ENCODE results near the gene GLB1L2.
"Not testable (repeated sequence)": the region's sequence is repeated elsewhere in the genome, so short reads cannot be mapped to it uniquely, and the experiment has no call there.

GLB1L2 gene

GRCh38 chr11:134330611-134331353 lies 1.0 kb upstream of the GLB1L2 start:
- DNase-seq: no peak

GRCh38 chr11:134332189-134332631 lies 422 bp downstream of the GLB1L2 start:
- DNase-seq: no peak

- DNase-seq: no peak
Observed at GRCh38 chr11:134332782-134333181, 994 bp downstream of the GLB1L2 start.

- DNase-seq: no peak
Observed at GRCh38 chr11:134333312-134333711, 1.5 kb downstream of the GLB1L2 start.

GRCh38 chr11:134333946-134334345 lies 2.2 kb downstream of the GLB1L2 start:
- DNase-seq: no peak

DNA sequence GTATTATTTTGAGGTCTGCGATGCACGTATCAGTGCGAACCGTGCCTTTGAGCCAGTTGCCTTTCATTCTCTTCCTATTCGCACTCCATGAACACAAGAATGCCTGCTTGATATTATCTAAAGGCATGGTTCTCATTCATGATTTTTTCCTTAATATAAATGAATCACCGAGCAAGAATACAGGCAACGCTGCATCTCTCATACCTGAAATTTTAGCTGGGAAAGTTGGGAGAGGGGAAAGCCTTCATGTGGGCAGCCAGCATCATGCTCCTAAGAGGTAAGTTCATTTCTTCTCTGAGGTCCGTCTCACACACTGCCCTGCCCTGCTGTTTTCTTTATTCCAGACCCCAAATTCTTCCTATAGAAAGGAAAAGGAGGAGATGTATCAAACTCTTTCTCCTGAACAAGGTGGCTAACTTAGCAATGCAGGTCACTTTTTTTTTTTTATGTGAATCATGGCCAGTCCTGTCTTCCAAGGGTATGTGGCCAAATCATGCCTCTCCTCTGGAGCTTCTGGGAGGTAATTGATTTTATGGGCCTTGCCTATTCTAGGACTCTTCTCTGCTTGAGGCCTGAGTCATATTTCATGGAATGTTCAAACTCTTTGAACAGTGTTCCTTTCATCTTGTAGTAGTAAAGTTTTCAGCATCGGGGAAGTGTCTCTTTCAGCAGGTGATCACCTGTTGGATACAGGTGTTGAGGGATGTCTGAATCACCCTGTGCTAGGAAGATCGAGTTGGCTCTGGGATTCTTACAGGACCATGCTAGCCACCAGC lies 3.2 kb downstream of the GLB1L2 start:
- no peak for DNase-seq

DNA sequence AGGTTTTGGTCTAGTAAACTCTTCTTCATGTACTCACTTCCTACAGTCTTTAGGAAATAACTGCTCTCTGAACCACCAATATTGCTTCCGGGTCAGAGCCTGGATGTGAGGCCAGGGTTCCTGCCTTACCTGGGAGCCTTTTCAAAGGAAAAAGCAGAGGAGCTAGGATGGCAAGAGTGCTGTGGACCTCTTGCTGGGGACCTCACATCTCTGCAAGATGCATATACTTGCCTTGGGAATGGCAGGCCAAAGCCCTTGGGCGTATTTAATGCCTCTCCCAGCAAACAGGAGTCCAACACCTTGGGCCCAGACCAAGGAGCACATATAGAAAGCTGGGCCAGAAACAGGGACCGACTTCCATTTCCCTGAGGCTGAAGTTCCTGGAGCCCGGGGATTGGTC lies 5.3 kb downstream of the GLB1L2 start:
- DNase-seq: no peak

DNA sequence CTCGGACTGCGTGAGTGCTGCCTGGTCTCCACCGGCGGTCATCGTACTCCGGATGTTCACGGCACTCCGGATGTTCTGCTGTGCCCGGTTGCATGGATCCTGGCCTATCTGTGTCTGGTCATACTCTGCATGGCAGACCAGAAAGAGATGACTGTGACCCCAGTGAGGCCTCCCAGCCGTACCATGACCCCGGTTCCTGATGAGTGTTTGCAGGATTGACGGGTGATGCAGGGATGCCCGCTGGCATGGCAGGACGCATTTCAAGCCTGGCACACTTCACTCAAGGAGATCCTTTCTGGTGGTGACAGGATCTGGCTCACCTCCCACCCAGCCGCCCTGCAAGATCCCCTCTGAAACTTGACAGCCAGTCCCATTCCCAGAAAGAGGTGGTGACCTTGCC lies 6.3 kb downstream of the GLB1L2 start:
- DNase-seq: no peak

- DNase-seq: no peak
Observed at GRCh38 chr11:134338654-134339053, 6.9 kb downstream of the GLB1L2 start.

- DNase-seq: no peak
Observed at GRCh38 chr11:134339756-134340155, 8.0 kb downstream of the GLB1L2 start.

GRCh38 chr11:134340354-134340964 lies 8.7 kb downstream of the GLB1L2 start:
- no peak for DNase-seq

DNA sequence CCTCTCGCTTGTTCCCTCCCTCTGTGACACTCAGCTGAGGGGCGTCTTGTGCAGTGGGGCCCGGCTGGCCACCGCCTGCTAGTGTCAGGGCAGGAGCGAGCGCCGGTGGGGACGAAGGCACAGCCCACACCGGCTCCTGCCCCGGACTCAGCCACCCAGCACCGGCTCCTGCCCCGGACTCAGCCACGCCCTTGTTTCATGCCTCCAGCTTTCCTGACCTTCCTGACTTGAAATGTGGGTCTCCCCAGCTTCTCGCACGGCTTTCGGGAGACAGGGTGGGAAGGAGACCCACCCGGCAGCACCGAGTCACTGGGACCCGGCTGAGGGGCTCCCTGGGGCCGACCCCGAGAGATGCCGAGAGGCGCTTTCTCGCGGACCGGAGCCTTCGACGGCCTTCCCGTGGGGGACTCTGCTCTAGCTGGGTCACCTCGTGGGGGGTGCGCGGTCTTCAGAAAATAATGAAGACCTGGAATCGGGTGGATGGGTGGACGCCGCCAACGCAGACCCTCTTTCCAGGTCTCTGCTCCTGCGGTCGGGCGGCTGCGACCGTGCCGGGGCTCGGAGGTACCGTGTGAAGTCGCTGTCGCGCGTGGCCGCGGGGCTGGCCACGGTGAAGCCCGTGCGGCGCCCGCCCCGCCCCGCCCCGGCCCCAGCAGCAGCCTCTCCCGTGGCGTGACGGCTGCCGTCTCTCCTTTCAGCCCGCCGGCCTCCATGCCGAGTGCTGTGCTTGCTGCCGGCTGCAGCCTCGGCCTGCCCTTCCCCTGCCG lies 10.2 kb downstream of the GLB1L2 start:
- DNase-seq: no peak

GRCh38 chr11:134342572-134343340 lies 11.0 kb downstream of the GLB1L2 start:
- DNase-seq: no peak

DNA sequence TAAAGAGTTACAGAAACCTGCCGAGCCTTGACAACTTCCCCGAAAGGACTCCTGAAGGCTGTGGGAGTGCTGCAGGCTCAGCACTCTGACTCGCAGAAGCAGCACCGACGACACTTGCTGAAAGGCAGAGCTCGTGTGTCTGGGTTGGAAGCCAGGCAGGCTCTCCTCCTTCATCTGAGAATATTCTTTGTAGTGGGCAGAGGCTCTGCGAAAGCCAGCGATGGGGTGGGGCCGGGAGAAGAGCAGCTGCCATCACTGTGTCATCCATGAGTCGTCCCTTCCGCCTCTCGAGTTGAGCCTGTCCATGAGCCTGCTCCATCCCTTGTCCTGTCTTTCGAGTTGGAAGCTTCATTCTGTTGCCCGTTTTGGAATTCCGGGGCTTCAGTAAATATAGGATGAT lies 11.9 kb downstream of the GLB1L2 start:
- no peak for DNase-seq

GRCh38 chr11:134344497-134345236 lies 12.9 kb downstream of the GLB1L2 start:
- DNase-seq: not testable (repeated sequence)

DNA sequence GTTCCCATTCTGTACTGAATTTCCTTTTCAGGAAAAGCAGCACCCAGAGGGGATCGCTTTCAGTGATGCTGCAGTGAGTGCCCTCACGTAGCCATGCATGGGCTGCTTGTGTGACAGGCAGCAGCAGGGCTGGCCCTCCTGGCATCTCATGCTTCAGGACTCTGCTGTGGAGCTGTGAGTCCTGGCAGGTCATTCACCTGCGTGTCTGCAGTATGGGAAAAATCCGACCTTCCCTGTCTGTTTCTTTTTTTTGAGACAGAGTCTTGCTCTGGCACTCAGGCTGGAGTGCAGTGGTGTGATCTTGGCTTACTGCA lies 13.4 kb downstream of the GLB1L2 start:
- DNase-seq: no peak

GRCh38 chr11:134346101-134346975 lies 14.6 kb downstream of the GLB1L2 start:
- no peak for DNase-seq

DNA sequence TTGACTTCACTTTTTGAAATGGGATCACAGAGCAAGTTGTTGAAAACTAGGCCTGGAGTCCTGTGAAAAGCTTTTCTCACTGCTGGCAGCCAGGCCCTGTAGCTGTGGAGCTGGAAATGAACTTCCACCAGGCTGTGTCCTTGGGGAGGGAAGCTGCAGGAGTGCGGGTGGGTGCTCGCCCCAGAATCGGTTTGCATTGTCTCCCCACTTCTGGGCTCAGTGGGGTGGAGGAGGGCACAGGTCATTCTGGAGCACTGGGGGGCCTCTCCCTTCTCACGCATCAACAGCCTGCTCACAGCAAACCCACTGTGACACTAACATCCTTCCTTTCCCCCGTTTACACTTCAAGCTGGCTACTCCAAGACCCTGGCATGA lies 15.2 kb downstream of the GLB1L2 start:
- DNase-seq: no peak

- no peak for DNase-seq
Observed at GRCh38 chr11:134347441-134347840, 15.7 kb downstream of the GLB1L2 start.

DNA sequence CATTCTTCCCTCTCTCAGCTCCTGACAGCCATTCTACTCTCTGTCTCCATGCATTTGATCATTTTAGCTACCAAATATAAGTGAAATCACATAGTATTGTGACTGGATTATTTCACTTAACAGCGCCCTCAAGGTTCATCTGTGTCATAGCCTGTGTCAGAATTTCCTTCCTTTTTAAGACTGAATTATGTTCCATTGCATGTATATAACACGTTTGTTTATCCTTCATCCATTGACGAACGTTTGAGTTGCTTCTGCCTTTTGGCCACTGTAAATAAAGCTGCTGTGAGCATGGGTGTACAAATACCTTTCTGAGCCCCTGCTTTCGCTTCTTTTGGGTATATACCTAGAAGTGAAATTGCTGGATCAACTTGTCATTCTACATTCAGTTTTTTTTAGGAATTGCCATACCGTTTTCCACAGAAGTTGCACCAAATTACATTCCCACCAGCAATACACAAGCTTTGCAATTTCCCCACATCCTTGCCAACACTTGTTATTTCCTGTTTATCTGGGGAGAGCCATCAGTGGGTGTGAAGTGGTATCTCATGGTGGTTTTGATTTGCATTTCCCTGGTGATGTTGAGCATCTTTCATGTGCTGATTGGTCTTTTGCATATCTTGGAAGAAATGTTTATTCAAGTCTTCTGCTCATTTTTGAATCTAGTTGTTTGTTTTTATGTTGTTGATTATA lies 17.5 kb downstream of the GLB1L2 start:
- no peak for DNase-seq
